IMR-90 (cell line): ENCODE measurements around the gene EFCAB8. TPM values are rescaled to one million over a fixed set of nuclear protein-coding genes. Genes with fewer than 3 reads are reported as not detected.

ENCODE experiments used
- ATAC-seq: fragments of 200-7000 bp; cut with Tn5 transposase; 2 replicates; pipeline ENCODE4 v1.9.1; 2020; ENCODE audit warnings: low read depth, mild to moderate bottlenecking, moderate library complexity
- BruUV-seq: library from RNA; stranded (reverse); fragments of 400-500 nt; replicated peaks from 2 replicates; lab custom pipeline; 2021; lab: Mats Ljungman, UMichigan
- CTCF ChIA-PET: fragments of 300-600 bp; formaldehyde crosslinking; extraction: SDS; loops from one replicate; lab custom pipeline; 2021; ENCODE audit warnings: antibody characterized with exemption; lab: Yijun Ruan, JAX
- POLR2A ChIA-PET: fragments of 300-600 bp; sonication (Branson Sonifier 250); formaldehyde crosslinking; loops from one replicate; lab custom pipeline; 2022; ENCODE audit warnings: antibody characterized with exemption; ENCODE audit not compliant: unreplicated experiment; lab: Charles Lee
- DNase-seq: peaks from one replicate; pipeline ENCODE4 v3.0.0; 2013
- H2AFZ ChIP-seq: replicated peaks from 2 replicates; pipeline ENCODE3; 2013; ENCODE audit warnings: low read length, mild to moderate bottlenecking; ENCODE audit not compliant: poor library complexity
- H2AK5ac ChIP-seq: 2 replicates; pipeline ENCODE4 v1.6.1; 2013; ENCODE audit warnings: low read depth, low read length, inconsistent platforms
- H2AK9ac ChIP-seq: replicated peaks from 2 replicates; pipeline ENCODE3; 2013; ENCODE audit warnings: mild to moderate bottlenecking, low read depth, low read length, moderate library complexity; ENCODE audit not compliant: poor library complexity
- H2BK120ac ChIP-seq: 2 replicates; pipeline ENCODE4 v1.6.1; 2013; ENCODE audit warnings: low read depth, low read length, inconsistent platforms
- H2BK15ac ChIP-seq: 3 replicates; pipeline ENCODE4 v1.6.1; 2013; ENCODE audit warnings: low read depth, low read length, inconsistent platforms
- H2BK20ac ChIP-seq: 2 replicates; pipeline ENCODE4 v1.6.1; 2013; ENCODE audit warnings: low read depth, mild to moderate bottlenecking, inconsistent platforms, low read length, moderate library complexity
- H2BK5ac ChIP-seq: 2 replicates; pipeline ENCODE4 v1.6.1; 2013; ENCODE audit warnings: mild to moderate bottlenecking, low read depth, low read length, inconsistent platforms; ENCODE audit not compliant: poor library complexity, severe bottlenecking
- H3K14ac ChIP-seq: replicated peaks from 2 replicates; pipeline ENCODE4 v1.6.1; 2013; ENCODE audit warnings: low read depth, low read length, inconsistent platforms
- H3K18ac ChIP-seq: 2 replicates; pipeline ENCODE4 v1.6.1; 2013; ENCODE audit warnings: low read depth, low read length, control low read depth
- H3K23ac ChIP-seq: 2 replicates; pipeline ENCODE4 v1.6.1; 2013; ENCODE audit warnings: low read depth, low read length, inconsistent platforms
- H3K27ac ChIP-seq: 2 replicates; pipeline ENCODE4 v1.5.1; 2013; ENCODE audit warnings: mild to moderate bottlenecking, control low read depth, low read length; ENCODE audit not compliant: insufficient read depth
- H3K27me3 ChIP-seq: 2 replicates; pipeline ENCODE4 v1.6.1; 2013; ENCODE audit warnings: low read length; ENCODE audit not compliant: control insufficient read depth, insufficient read depth
- H3K36me3 ChIP-seq: 2 replicates; pipeline ENCODE4 v1.6.1; 2013; ENCODE audit warnings: low read length, mixed read lengths; ENCODE audit not compliant: control insufficient read depth, insufficient read depth
- H3K4ac ChIP-seq: 2 replicates; pipeline ENCODE4 v1.6.1; 2013; ENCODE audit warnings: low read depth, low read length, inconsistent platforms
- H3K4me1 ChIP-seq: 2 replicates; pipeline ENCODE4 v1.6.1; 2013; ENCODE audit warnings: low read length, mixed read lengths; ENCODE audit not compliant: control insufficient read depth, insufficient read depth
- H3K4me2 ChIP-seq: 2 replicates; pipeline ENCODE4 v1.6.1; 2013; ENCODE audit warnings: low read depth, mild to moderate bottlenecking, control low read depth, low read length, moderate library complexity
- H3K4me3 ChIP-seq: 2 replicates; pipeline ENCODE4 v1.5.1; 2013; ENCODE audit warnings: low read depth, mild to moderate bottlenecking, control low read depth, low read length, moderate library complexity; ENCODE audit not compliant: insufficient read depth
- H3K56ac ChIP-seq: 2 replicates; pipeline ENCODE4 v1.6.1; 2013; ENCODE audit warnings: low read length, inconsistent platforms; ENCODE audit not compliant: insufficient read depth; ENCODE audit errors: extremely low read depth
- H3K79me1 ChIP-seq, 2 experiments: 2 replicates each; pipeline ENCODE4 v1.6.1; 2013; ENCODE audit warnings: low read length in 2 of 2, inconsistent platforms in 1 of 2, low read depth in 1 of 2
- H3K9ac ChIP-seq: 2 replicates; pipeline ENCODE4 v1.6.1; 2013; ENCODE audit warnings: low read depth, low read length, control low read depth
- H3K9me1 ChIP-seq: 2 replicates; pipeline ENCODE4 v1.6.1; 2013; ENCODE audit warnings: low read length, inconsistent platforms; ENCODE audit not compliant: insufficient read depth
- H3K9me3 ChIP-seq: 2 replicates; pipeline ENCODE4 v1.6.1; 2013; ENCODE audit warnings: low read length; ENCODE audit not compliant: control insufficient read depth, insufficient read depth
- H4K20me1 ChIP-seq: 2 replicates; pipeline ENCODE4 v1.6.1; 2013; ENCODE audit warnings: low read length, inconsistent platforms; ENCODE audit not compliant: insufficient read depth
- H4K5ac ChIP-seq: 2 replicates; pipeline ENCODE4 v1.6.1; 2013; ENCODE audit warnings: mild to moderate bottlenecking, low read depth, low read length, control low read depth
- H4K8ac ChIP-seq, 2 experiments: 2 replicates each; pipeline ENCODE4 v1.6.1; 2013; ENCODE audit warnings: low read depth in 2 of 2, low read length in 2 of 2, control low read depth in 1 of 2, inconsistent platforms in 1 of 2
- H4K91ac ChIP-seq: 2 replicates; pipeline ENCODE4 v1.6.1; 2013; ENCODE audit warnings: low read depth, low read length, inconsistent platforms; ENCODE audit not compliant: insufficient read depth
- BHLHE40 ChIP-seq: fragments of 150-350 bp; IDR thresholded peaks from 2 replicates; pipeline ENCODE4 v1.6.1; 2016; ENCODE audit warnings: mild to moderate bottlenecking, low read depth, low read length
- CTCF ChIP-seq: conservative IDR thresholded peaks from 2 replicates; pipeline ENCODE4 v1.5.1; 2012; ENCODE audit warnings: mild to moderate bottlenecking, low read depth, low read length, improper control_type of control experiment
- FOS ChIP-seq: fragments of 150-350 bp; IDR thresholded peaks from 2 replicates; pipeline ENCODE4 v1.6.1; 2016; ENCODE audit warnings: low read depth, low read length
- MAZ ChIP-seq: IDR thresholded peaks from 2 replicates; pipeline ENCODE4 v1.6.1; 2012; ENCODE audit warnings: low read depth, mild to moderate bottlenecking, low read length, improper control_type of control experiment, moderate library complexity, borderline replicate concordance
- POLR2A ChIP-seq: IDR thresholded peaks from 2 replicates; pipeline ENCODE4 v1.6.1; 2012; ENCODE audit warnings: mild to moderate bottlenecking, low read depth, low read length
- RAD21 ChIP-seq: IDR thresholded peaks from 2 replicates; pipeline ENCODE4 v1.6.1; 2012; ENCODE audit warnings: low read length, improper control_type of control experiment
- RCOR1 ChIP-seq: IDR thresholded peaks from 2 replicates; pipeline ENCODE4 v1.6.1; 2012; ENCODE audit warnings: mild to moderate bottlenecking, low read length, improper control_type of control experiment; ENCODE audit not compliant: insufficient replicate concordance
- RFX5 ChIP-seq: IDR thresholded peaks from 2 replicates; pipeline ENCODE4 v1.8.0; 2012; ENCODE audit warnings: low read depth, mild to moderate bottlenecking, low read length, moderate library complexity
- SMC3 ChIP-seq: fragments of 150-350 bp; IDR thresholded peaks from 2 replicates; pipeline ENCODE4 v1.6.1; 2016; ENCODE audit warnings: low read depth, mild to moderate bottlenecking, antibody characterized with exemption, low read length, moderate library complexity
- WGBS, 2 experiments: methylation state at CpG; one replicate each; pipeline versions ENCODE4 v1.1.5 to v1.1.7; 2013; ENCODE audit warnings: missing lambda C conversion rate in 2 of 2; ENCODE audit not compliant: insufficient read length in 1 of 2; ENCODE audit errors: extremely low coverage in 2 of 2; 5-methylcytosine and 5-hydroxymethylcytosine counted together
- dilution Hi-C: fragments of 300-500 bp; cut with HindIII; formaldehyde crosslinking; loops from one replicate; pipeline ENCODE4 v1.14.3; 2018; ENCODE audit warnings: low sequenced_read_pairs; ENCODE audit not compliant: unreplicated experiment
- in situ Hi-C: fragments of 300-500 bp; cut with MboI; formaldehyde crosslinking; loops from 3 replicates; pipeline ENCODE4 v1.14.3; 2019; ENCODE audit warnings: low sequenced_read_pairs, inconsistent platforms, mixed read lengths
- intact Hi-C: fragments of 100-400 bp; cut with micrococcal nuclease; formaldehyde crosslinking; loops from 2 replicates; pipeline ENCODE4 v1.10.0; 2022
- polyA plus RNA-seq, 3 experiments: library from polyadenylated mRNA; depleted of rRNA; stranded (reverse); fragments of >200 nt; gene quantifications; 2 replicates each; pipeline ENCODE4 v1.2.3, GENCODE V29; 2012; ENCODE audit warnings: low replicate concordance in 1 of 3
- total RNA-seq: library from RNA; depleted of rRNA; stranded (reverse); fragments of >200 nt; gene quantifications from 2 replicates; pipeline ENCODE4 v1.2.3, GENCODE V29; 2012

EFCAB8 gene
- total and polyA plus RNA-seq, 2 of the 4 experiments (the other 2 are of a cell fraction), result not detected

GRCh38 chr20:32959351-32960221 lies 100.9 kb downstream of the EFCAB8 start:
- H3K79me1 ChIP-seq, result no peaks in the 10 kb centered on the region
- no peak overlapping the region for H3K27ac ChIP-seq
- BruUV-seq, result no TSS peak
- H3K4me1 ChIP-seq, result no peaks in the 10 kb centered on the region
- TF ChIP-seq CTCF (no peak), RAD21 (no peak), BHLHE40 (no peak), SMC3 (no peak), RCOR1 (no peak), POLR2A (no peak), FOS (no peak), RFX5 (no peak), MAZ (no peak)
- H3K18ac ChIP-seq, result no peak overlapping the region
- H3K9me3 ChIP-seq, result peaks cover 6% of the 10 kb centered on the region
- no peak overlapping the region for H2AFZ ChIP-seq
- in situ Hi-C loops, result no loop called here
- no peak overlapping the region for H2BK120ac ChIP-seq
- H2AK5ac ChIP-seq, result no peak overlapping the region
- ATAC-seq (no peak), DNase-seq (no peak)
- peaks cover 2% of the 10 kb centered on the region; the same call in 1 of the 2 replicates for H3K27me3 ChIP-seq
- dilution Hi-C loops, result no loop called here
- no peaks in the 10 kb centered on the region for H3K9me1 ChIP-seq
- H3K36me3 ChIP-seq, result no peaks in the 10 kb centered on the region
- intact Hi-C loops, result no loop called here
- no peak overlapping the region for H4K91ac ChIP-seq
- H3K23ac ChIP-seq, result no peak overlapping the region
- CTCF ChIA-PET, result no interaction called here
- no peak overlapping the region for H2BK20ac ChIP-seq
- no peak overlapping the region for H3K9ac ChIP-seq
- H3K56ac ChIP-seq, result no peak overlapping the region
- 83% methylated on average over 4 of the region's 14 CpGs; no CpG with 5 or more reads in 1 of the 2 experiments for WGBS, 2 experiments
- no peak overlapping the region for H3K4me2 ChIP-seq
- POLR2A ChIA-PET, result no interaction called here
- no peak overlapping the region for H2BK15ac ChIP-seq
- no peak overlapping the region for H3K4ac ChIP-seq
- no peak overlapping the region for H2BK5ac ChIP-seq
- no peak overlapping the region for H3K4me3 ChIP-seq
- no peak overlapping the region for H4K5ac ChIP-seq
- peak overlapping the region; percentile 16 for H2AK9ac ChIP-seq
- H4K20me1 ChIP-seq, result no peaks in the 10 kb centered on the region
- H4K8ac ChIP-seq, result no peak overlapping the region
- H3K14ac ChIP-seq, result no peak overlapping the region
